Pericardium fibroblast (primary cell): Measurements from ENCODE around the gene TM4SF1. TPM values are rescaled to one million over a fixed set of nuclear protein-coding genes. Genes with fewer than 3 reads are reported as not detected.

Source experiments
- total RNA-seq: library from RNA; depleted of rRNA; stranded (reverse); fragments of >200 nt; gene quantifications from 2 replicates; pipeline ENCODE4 v1.2.3, GENCODE V29; 2015

The TM4SF1 gene, protein sequence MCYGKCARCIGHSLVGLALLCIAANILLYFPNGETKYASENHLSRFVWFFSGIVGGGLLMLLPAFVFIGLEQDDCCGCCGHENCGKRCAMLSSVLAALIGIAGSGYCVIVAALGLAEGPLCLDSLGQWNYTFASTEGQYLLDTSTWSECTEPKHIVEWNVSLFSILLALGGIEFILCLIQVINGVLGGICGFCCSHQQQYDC
- 84.4 and 223 TPM in 2 replicates for total RNA-seq

GRCh38 chr3:149377408-149378364, at the start of gene TM4SF1:
TSS of gene TM4SF1 (minus strand) at chr3:149377649. CDS start at chr3:149377547, 102 bp downstream.

DNA sequence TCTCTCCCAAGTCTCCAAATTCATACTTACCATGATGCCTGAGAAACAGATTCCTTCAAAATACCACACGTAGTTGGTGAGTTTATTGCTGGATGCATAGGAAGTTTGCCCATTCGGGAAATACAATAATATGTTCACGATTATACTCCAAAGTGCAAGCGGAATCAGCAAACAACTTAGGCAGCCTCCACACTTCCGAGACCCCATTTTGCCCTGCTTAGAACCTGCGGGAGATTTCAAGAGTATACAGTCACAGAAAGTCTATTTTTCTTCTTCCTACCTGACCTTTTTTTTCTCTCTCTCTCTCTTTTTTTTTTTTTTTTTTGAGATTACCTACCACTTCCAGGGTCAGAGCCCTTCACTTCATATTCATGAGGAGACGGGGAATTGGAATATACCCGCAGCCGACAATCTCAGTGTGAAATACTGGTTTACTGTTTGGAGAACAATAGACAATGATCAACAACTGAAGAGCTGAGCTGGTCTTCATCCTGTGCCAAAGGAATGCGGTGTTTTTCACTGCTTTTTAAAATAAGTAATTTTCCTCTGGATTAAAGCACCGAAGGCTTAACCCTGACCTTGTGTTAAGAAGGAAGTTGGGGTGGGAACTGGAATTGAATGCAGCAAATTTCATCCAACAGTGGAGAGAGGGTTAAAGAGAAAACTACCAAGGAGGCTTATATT, 44.1 kb downstream of the TM4SF1 start, which contains the start of gene TM4SF18:
Gene TM4SF18 (minus strand): TSS at position 461 of the 684 bp plus-strand sequence. CDS start 254 bp downstream, at position 207.

Other genes with a start within 250 kb of the TM4SF1 start
- gene HPS3, start 248.0 kb downstream of the TM4SF1 start, total RNA-seq = 12.7 and 16.5 TPM in 2 replicates
- 0.47 TPM in 1 of 2 replicates, not detected in the other for gene CP, start 155.8 kb downstream of the TM4SF1 start, total RNA-seq
- under 0.01 and 7.1 TPM in 2 replicates for gene TM4SF18, start 44.0 kb downstream of the TM4SF1 start, total RNA-seq
- gene TM4SF4, start 97.0 kb upstream of the TM4SF1 start, total RNA-seq = not detected in 2 replicates